K562 (cell line): Measurements from ENCODE around the gene KCNH3. TPM values are rescaled to one million over a fixed set of nuclear protein-coding genes. Genes with fewer than 3 reads are reported as not detected.

ENCODE experiments used
- ATAC-seq: fragments of 200-7000 bp; cut with Tn5 transposase; 3 replicates; pipeline ENCODE4 v1.9.1; 2020; ENCODE audit warnings: moderate library complexity
- BruUV-seq: library from RNA; stranded (reverse); fragments of 400-500 nt; replicated peaks from 2 replicates; lab custom pipeline; 2021; lab: Mats Ljungman, UMichigan
- CTCF ChIA-PET: fragments of 300-600 bp; formaldehyde crosslinking; extraction: SDS; loops from one replicate; lab custom pipeline; 2021; ENCODE audit warnings: low intra/inter-chr PET ratio; lab: Yijun Ruan, JAX
- POLR2A ChIA-PET: fragments of 300-600, 350-650 bp; sonication (Branson Sonifier 250); formaldehyde crosslinking; extraction: SDS; loops from one replicate; lab custom pipeline; 2021; ENCODE audit warnings: antibody characterized with exemption, inconsistent platforms; lab: Yijun Ruan, JAX
- DNase-seq, 4 experiments: peaks; one replicate each; pipeline versions ENCODE4 v3.0.0 to v3.0.0-alpha.2; 2011 to 2018; ENCODE audit warnings: low spot score in 3 of 4, mixed read lengths in 3 of 4; ENCODE audit errors: extremely low read depth in 1 of 4
- FAIRE-seq: peaks from 2 replicates; lab custom pipeline; 2011; peaks lifted over from hg19 to GRCh38; lab: Jason Lieb, UNC
- H2AFZ ChIP-seq: 2 replicates; pipeline ENCODE4 v1.6.0; 2011; ENCODE audit warnings: low read depth, low read length, control low read depth, inconsistent platforms
- H3K27ac ChIP-seq: fragments of 200-600 bp; 3 replicates; pipeline ENCODE4 v1.8.0; 2011; ENCODE audit warnings: low read depth, mild to moderate bottlenecking, control low read depth, inconsistent platforms, low read length, moderate library complexity, mixed read lengths; ENCODE audit errors: extremely low read depth
- H3K27me3 ChIP-seq, 2 experiments: fragments of 300-600 bp in 1 of 2; 2 replicates in 1 of 2; 3 replicates in 1 of 2; pipeline versions ENCODE4 v1.6.0 to v1.8.0; 2011; ENCODE audit warnings: inconsistent platforms in 2 of 2, low read length in 2 of 2, mild to moderate bottlenecking in 1 of 2, mixed read lengths in 1 of 2, moderate library complexity in 1 of 2; ENCODE audit not compliant: control insufficient read depth in 2 of 2, insufficient read depth in 2 of 2
- H3K36me3 ChIP-seq: fragments of 300-600 bp; 3 replicates; pipeline ENCODE4 v1.8.0; 2011; ENCODE audit warnings: mild to moderate bottlenecking, low read length, inconsistent platforms; ENCODE audit not compliant: control insufficient read depth, insufficient read depth
- H3K4me1 ChIP-seq, 2 experiments: fragments of 200-600 bp in 1 of 2; replicated peaks in 1 of 2; 2 replicates in 1 of 2; 3 replicates in 1 of 2; pipeline versions ENCODE4 v1.5.1 to v1.8.0; 2011; ENCODE audit warnings: inconsistent platforms in 2 of 2, low read length in 2 of 2, mild to moderate bottlenecking in 1 of 2, mixed read lengths in 1 of 2, moderate library complexity in 1 of 2; ENCODE audit not compliant: control insufficient read depth in 2 of 2, insufficient read depth in 2 of 2
- H3K4me2 ChIP-seq: 2 replicates; pipeline ENCODE4 v1.6.1; 2011; ENCODE audit warnings: low read length, control low read depth, inconsistent platforms, mixed read lengths; ENCODE audit not compliant: insufficient read depth
- H3K4me3 ChIP-seq: fragments of 200-600 bp; sonication (generic), shearing (Covaris generic); 2 replicates; pipeline ENCODE4 v1.5.1; 2016; ENCODE audit warnings: control low read depth, inconsistent platforms
- H3K79me2 ChIP-seq: fragments of 200-600 bp; 3 replicates; pipeline ENCODE4 v1.8.0; 2011; ENCODE audit warnings: low read length, inconsistent platforms; ENCODE audit not compliant: control insufficient read depth, insufficient read depth
- H3K9ac ChIP-seq, 2 experiments: 2 replicates each; pipeline versions ENCODE4 v1.6.0 to v1.6.1; 2011; ENCODE audit warnings: low read depth in 2 of 2, low read length in 2 of 2, control low read depth in 1 of 2, inconsistent platforms in 1 of 2, mild to moderate bottlenecking in 1 of 2, mixed read lengths in 1 of 2; ENCODE audit not compliant: insufficient read depth in 1 of 2
- H3K9me1 ChIP-seq: one replicate; pipeline ENCODE4 v1.6.0; 2011; ENCODE audit warnings: inconsistent platforms, mild to moderate bottlenecking, low read length, moderate library complexity; ENCODE audit not compliant: control insufficient read depth, insufficient read depth
- H3K9me3 ChIP-seq: replicated peaks from 2 replicates; pipeline ENCODE4 v1.5.1; 2011; ENCODE audit warnings: low read depth, low read length, inconsistent platforms; ENCODE audit not compliant: control insufficient read depth, insufficient read depth
- H4K20me1 ChIP-seq: replicated peaks from 2 replicates; pipeline ENCODE4 v1.6.1; 2011; ENCODE audit warnings: low read length, inconsistent platforms, mixed read lengths; ENCODE audit not compliant: control insufficient read depth, insufficient read depth
- SRSF7 ChIP-seq: fragments of 200-400 bp; formaldehyde crosslinking; optimal IDR thresholded peaks from 2 replicates; pipeline ENCODE3; 2017; ENCODE audit warnings: mild to moderate bottlenecking, low read depth, low read length
- ZNF609 ChIP-seq: sonication (generic); formaldehyde crosslinking; IDR thresholded peaks from 2 replicates; pipeline ENCODE4 v1.8.1; 2023; ENCODE audit warnings: missing genetic modification reagents, mild to moderate bottlenecking, borderline replicate concordance
- WGBS: fragments of 100-300 bp; shearing (Covaris generic); methylation state at CpG from one replicate; pipeline ENCODE4 v1.1.6; 2016; ENCODE audit warnings: low coverage, mixed read lengths; ENCODE audit not compliant: insufficient coverage; ENCODE audit errors: missing lambda C conversion rate; 5-methylcytosine and 5-hydroxymethylcytosine counted together
- in situ Hi-C: fragments of 300-500 bp; cut with MboI; formaldehyde crosslinking; loops from 4 replicates; pipeline ENCODE4 v1.15.0; 2018; ENCODE audit warnings: inconsistent platforms, mixed read lengths
- intact Hi-C: fragments of 100-400 bp; cut with micrococcal nuclease; formaldehyde crosslinking; loops from 2 replicates; pipeline ENCODE4 v1.14.2; 2022
- polyA plus RNA-seq, 8 experiments: library from polyadenylated mRNA; depleted of rRNA in 4 of 8; stranded (reverse) in 5 of 8; unstranded in 3 of 8; fragments of >200 nt; fragmentation: Nextera tagmentation in 2 of 8; fragmentation: Illumina TruSeq in 1 of 8; extraction: Ambion mirVana in 2 of 8; extraction: Trizol in 1 of 8; gene quantifications; 2 replicates each; pipeline versions ENCODE4 v1.2.1 to v1.2.3, GENCODE V29; 2011 to 2014; ENCODE audit warnings: inconsistent platforms in 1 of 8, missing spikeins in 1 of 8
- total RNA-seq, 7 experiments: library from RNA; depleted of rRNA in 6 of 7; stranded (reverse); fragments of >200 nt in 6 of 7; fragmentation: Illumina TruSeq in 2 of 7; extraction: Trizol in 2 of 7; gene quantifications; 2 replicates each; pipeline versions ENCODE4 v1.2.1 to v1.2.3, GENCODE V29; 2011 to 2021; ENCODE audit warnings: low replicate concordance in 1 of 7

KCNH3 gene
- total and polyA plus RNA-seq, 9 of the 15 experiments (the other 6 are each of a cell fraction or from before 2014, with no cell fraction given) = 0.01 to 0.09 TPM; not detected in 7

DNA sequence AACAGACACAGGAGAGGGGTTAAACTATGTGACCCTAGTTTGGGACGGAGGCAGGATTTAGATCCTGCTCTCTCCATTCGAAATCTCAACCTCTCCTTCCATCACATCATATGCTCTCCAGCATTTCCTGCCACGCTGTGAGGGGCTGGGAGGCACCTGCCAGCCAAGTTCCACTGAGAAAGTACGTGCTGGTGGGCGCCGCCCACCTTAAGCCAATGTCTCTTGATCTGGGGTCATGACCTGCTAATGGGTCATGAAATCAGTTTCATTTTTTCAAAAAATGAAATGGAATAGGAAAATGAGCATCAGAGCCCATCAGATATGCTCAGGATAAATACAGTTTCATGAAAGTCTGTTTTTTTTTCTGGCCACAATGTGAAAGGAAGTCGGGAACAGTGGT lies 21.9 kb downstream of the KCNH3 start:
- DNase-seq (no peak), ATAC-seq (no peak)
- BruUV-seq = no TSS peak
- no peaks in the 10 kb centered on the region for H3K27me3 ChIP-seq
- no peaks in the 10 kb centered on the region for H3K9me1 ChIP-seq
- no peak overlapping the region for H2AFZ ChIP-seq
- H3K9me3 ChIP-seq = no peaks in the 10 kb centered on the region
- POLR2A ChIA-PET = interaction anchor here (0.6 to 2.1 kb wide), 2 partner anchors 10 to 102 kb away, joined by 3 to 6 read pairs; no protein-coding TSS in a partner anchor
- no peak overlapping the region for H3K4me3 ChIP-seq
- in situ Hi-C loops = no loop called here
- TF ChIP-seq SRSF7 (no peak), ZNF609 (CRISPR knock-in tag) (no peak)
- TF ChIP-seq, all 486 proteins: peak for 0
- intact Hi-C loops = no loop called here
- no peaks in the 10 kb centered on the region for H3K79me2 ChIP-seq
- H4K20me1 ChIP-seq = no peaks in the 10 kb centered on the region
- CTCF ChIA-PET = no interaction called here
- FAIRE-seq = no peak
- no peak overlapping the region for H3K9ac ChIP-seq
- H3K27ac ChIP-seq = no peak overlapping the region
- no peak overlapping the region for H3K4me2 ChIP-seq
- peaks cover 88% of the 10 kb centered on the region; the same call in 2 of the 3 replicates for H3K36me3 ChIP-seq
- peaks cover 0 to 12% of the 10 kb centered on the region in 2 experiments; a peak in 1 of 5 replicates for H3K4me1 ChIP-seq
- 87% methylated on average over 7 of the region's 7 CpGs for WGBS
